Fibroblast of mammary gland (primary cell): Measurements from ENCODE around the gene BCAS2.

Source experiments
- DNase-seq: peaks from one replicate; pipeline ENCODE4 v3.0.0-alpha.2; 2010; ENCODE audit warnings: low read depth
- H3K4me3 ChIP-seq: 2 replicates; pipeline ENCODE4 v1.5.1; 2011; ENCODE audit warnings: low read depth, mild to moderate bottlenecking, low read length, moderate library complexity; ENCODE audit not compliant: control insufficient read depth
- TF ChIP-seq, protein P1 (sequence below): conservative IDR thresholded peaks from 2 replicates; pipeline ENCODE4 v1.5.1; 2011; ENCODE audit warnings: low read depth, low read length, inconsistent platforms; ENCODE audit not compliant: control insufficient read depth, insufficient read depth

The BCAS2 gene

DNA sequence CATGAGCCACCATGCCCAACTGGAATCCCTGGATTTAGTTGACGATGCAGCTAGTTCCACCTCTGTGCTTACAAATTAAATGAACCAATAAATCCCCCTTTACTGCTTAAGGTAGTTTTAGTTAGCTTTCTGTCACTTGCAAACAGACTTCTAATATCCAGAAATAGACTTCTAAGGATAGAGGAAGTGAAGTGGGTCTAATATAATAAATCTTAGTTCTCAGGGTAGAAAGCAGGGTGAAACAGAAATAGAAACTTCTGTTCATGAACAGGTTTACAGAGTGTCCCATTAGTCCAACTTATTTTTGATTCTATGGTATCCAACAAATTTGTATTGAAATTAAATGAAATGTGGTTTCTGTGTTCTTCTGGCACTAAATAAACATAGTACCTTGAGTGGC lies 20.1 kb downstream of the BCAS2 start:
- DNase-seq, result no peak
- no peak overlapping the region for H3K4me3 ChIP-seq
- TF ChIP-seq, protein P1, sequence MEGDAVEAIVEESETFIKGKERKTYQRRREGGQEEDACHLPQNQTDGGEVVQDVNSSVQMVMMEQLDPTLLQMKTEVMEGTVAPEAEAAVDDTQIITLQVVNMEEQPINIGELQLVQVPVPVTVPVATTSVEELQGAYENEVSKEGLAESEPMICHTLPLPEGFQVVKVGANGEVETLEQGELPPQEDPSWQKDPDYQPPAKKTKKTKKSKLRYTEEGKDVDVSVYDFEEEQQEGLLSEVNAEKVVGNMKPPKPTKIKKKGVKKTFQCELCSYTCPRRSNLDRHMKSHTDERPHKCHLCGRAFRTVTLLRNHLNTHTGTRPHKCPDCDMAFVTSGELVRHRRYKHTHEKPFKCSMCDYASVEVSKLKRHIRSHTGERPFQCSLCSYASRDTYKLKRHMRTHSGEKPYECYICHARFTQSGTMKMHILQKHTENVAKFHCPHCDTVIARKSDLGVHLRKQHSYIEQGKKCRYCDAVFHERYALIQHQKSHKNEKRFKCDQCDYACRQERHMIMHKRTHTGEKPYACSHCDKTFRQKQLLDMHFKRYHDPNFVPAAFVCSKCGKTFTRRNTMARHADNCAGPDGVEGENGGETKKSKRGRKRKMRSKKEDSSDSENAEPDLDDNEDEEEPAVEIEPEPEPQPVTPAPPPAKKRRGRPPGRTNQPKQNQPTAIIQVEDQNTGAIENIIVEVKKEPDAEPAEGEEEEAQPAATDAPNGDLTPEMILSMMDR, result no peak

DNA sequence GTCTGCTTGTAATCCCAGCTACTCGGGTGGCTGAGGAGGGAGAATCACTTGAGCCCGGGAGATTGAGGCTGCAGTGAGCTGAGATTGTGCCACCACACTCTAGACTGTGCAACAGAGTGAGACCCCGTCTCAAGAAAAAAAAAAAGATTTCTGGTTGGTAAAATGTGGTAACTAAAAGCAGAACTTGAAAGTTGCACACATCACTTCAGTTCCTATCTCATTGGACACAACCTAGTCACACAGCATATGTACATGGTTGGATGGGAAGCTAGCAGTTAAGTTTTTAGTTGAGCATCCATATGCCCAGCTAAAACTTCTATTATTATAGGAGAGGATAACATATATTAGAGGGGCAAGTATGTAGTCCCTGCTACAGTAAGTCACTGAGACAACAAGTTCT lies 22.1 kb downstream of the BCAS2 start:
- TF ChIP-seq, protein P1, result no peak
- H3K4me3 ChIP-seq, result no peak overlapping the region
- DNase-seq, result no peak

GRCh38 chr1:114558544-114558943 lies 22.9 kb downstream of the BCAS2 start:
- DNase-seq, result peak; percentile 12
- H3K4me3 ChIP-seq, result no peak overlapping the region
- TF ChIP-seq, protein P1, result peak; percentile 37

DNA sequence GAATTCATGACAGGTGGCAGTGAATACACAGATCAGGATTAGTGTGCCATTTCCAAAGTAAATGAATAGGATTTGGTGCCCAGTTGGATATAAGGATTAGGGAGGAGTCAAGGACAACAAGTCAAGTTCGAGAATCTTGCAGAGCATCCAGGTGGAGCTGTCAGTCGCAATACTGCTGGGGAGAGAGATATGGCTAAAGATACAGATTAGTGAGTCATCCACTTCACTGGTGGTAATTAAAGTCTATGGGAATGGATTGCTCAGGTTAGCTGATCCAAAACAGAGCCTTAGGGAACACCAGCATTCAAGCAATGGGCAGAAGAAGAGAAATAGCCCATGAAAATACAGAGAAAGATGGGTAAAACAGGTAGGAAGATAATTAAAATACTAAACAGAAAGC lies 26.8 kb downstream of the BCAS2 start:
- H3K4me3 ChIP-seq, result no peak overlapping the region
- TF ChIP-seq, protein P1, result no peak
- no peak for DNase-seq

GRCh38 chr1:114552106-114552639 lies 29.2 kb downstream of the BCAS2 start:
- TF ChIP-seq, protein P1, result no peak
- no peak overlapping the region for H3K4me3 ChIP-seq
- no peak for DNase-seq

DNA sequence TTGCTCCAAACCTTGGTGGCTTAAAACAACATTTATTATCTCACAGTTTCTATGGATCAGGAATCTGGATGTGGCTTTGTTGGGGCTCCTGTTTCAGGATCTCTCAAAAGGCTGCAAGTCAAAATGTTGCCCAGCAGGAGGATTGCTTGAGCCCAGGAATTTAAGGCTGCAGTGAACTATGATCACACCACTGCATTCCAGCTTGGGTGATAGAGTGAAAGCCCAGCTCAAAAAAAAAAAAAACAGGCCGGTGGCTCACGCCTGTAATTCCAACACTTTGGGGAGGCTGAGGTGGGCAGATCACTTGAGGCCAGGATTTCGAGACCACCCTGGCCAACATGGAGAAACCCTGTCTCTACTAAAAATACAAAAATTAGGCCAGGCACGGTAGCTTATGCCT lies 30.0 kb downstream of the BCAS2 start:
- H3K4me3 ChIP-seq, result no peak overlapping the region
- no peak for DNase-seq
- TF ChIP-seq, protein P1, result no peak

GRCh38 chr1:114550336-114550735 lies 31.1 kb downstream of the BCAS2 start:
- DNase-seq, result no peak
- TF ChIP-seq, protein P1, result no peak
- no peak overlapping the region for H3K4me3 ChIP-seq
